ENCODE data around the gene MYH6.

- TF ChIP-seq EZH2 (IDR thresholded peaks at IDR 0.05; ENCODE audit: borderline replicate concordance, low read length) (no peak), CTCF (IDR thresholded peaks at IDR 0.05; ENCODE audit: low read length) (no peak)
Measured at GRCh38 chr14:23359722-23360447, 48.2 kb downstream of the MYH6 start.
